Tibial nerve (tissue), 3 donors: ENCODE results near the gene KRTAP12-4.
"Not testable (repeated sequence)": the region's sequence is repeated elsewhere in the genome, so short reads cannot be mapped to it uniquely, and the experiment has no call there.

Experiments used
- POLR2A ChIP-seq, 2 donors: fragments of 450-650 bp; IDR thresholded peaks; one replicate each; pipeline ENCODE4 v1.6.1; 2017; ENCODE audit warnings: antibody characterized with exemption in 2 of 2, mild to moderate bottlenecking in 2 of 2, moderate library complexity in 2 of 2
- TF ChIP-seq, protein P1 (sequence below), 5 experiments: fragments of 200-600 bp in 3 of 5; fragments of 450-650 bp in 2 of 5; sonication (generic) in 3 of 5; IDR thresholded peaks; one replicate each; pipeline ENCODE4 v1.5.1; 2016 to 2019; ENCODE audit warnings: antibody characterized with exemption in 5 of 5, mild to moderate bottlenecking in 3 of 5, moderate library complexity in 2 of 5

GRCh38 chr21:44697172-44697810, 42.8 kb upstream of the KRTAP12-4 start, which contains the start of gene KRTAP10-12:
- TF ChIP-seq, protein P1, sequence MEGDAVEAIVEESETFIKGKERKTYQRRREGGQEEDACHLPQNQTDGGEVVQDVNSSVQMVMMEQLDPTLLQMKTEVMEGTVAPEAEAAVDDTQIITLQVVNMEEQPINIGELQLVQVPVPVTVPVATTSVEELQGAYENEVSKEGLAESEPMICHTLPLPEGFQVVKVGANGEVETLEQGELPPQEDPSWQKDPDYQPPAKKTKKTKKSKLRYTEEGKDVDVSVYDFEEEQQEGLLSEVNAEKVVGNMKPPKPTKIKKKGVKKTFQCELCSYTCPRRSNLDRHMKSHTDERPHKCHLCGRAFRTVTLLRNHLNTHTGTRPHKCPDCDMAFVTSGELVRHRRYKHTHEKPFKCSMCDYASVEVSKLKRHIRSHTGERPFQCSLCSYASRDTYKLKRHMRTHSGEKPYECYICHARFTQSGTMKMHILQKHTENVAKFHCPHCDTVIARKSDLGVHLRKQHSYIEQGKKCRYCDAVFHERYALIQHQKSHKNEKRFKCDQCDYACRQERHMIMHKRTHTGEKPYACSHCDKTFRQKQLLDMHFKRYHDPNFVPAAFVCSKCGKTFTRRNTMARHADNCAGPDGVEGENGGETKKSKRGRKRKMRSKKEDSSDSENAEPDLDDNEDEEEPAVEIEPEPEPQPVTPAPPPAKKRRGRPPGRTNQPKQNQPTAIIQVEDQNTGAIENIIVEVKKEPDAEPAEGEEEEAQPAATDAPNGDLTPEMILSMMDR (IDR thresholded peaks at IDR 0.05): not testable (repeated sequence)
- TF ChIP-seq POLR2A (IDR thresholded peaks at IDR 0.05): not testable (repeated sequence)
